Astrocyte (in vitro differentiated cells and primary cell): ENCODE data around the gene APC2. TPM values are rescaled to one million over a fixed set of nuclear protein-coding genes. Genes with fewer than 3 reads are reported as not detected.
A peak's percentile ranks its signal among the peaks of the same experiment; 100 is the strongest.

Experiments
- DNase-seq: peaks from one replicate; pipeline ENCODE4 v3.0.0-alpha.2; 2010; ENCODE audit warnings: low read depth
- FAIRE-seq: peaks from 2 replicates; lab custom pipeline; 2011; peaks lifted over from hg19 to GRCh38; lab: Jason Lieb, UNC
- H2AFZ ChIP-seq: 2 replicates; pipeline ENCODE4 v1.6.0; 2012; ENCODE audit warnings: low read depth, low read length, inconsistent platforms
- H3K27ac ChIP-seq: 2 replicates; pipeline ENCODE4 v1.5.1; 2011; ENCODE audit warnings: low read depth, low read length, inconsistent platforms
- H3K27me3 ChIP-seq: 2 replicates; pipeline ENCODE4 v1.6.0; 2011; ENCODE audit warnings: low read length, inconsistent platforms; ENCODE audit not compliant: insufficient read depth
- H3K36me3 ChIP-seq: 2 replicates; pipeline ENCODE4 v1.5.1; 2011; ENCODE audit warnings: low read length, inconsistent platforms; ENCODE audit not compliant: insufficient read depth
- H3K4me1 ChIP-seq: 2 replicates; pipeline ENCODE4 v1.5.1; 2011; ENCODE audit warnings: low read length, inconsistent platforms; ENCODE audit not compliant: insufficient read depth
- H3K4me2 ChIP-seq: 2 replicates; pipeline ENCODE4 v1.6.0; 2012; ENCODE audit warnings: low read length, inconsistent platforms
- H3K4me3 ChIP-seq: 2 replicates; pipeline ENCODE4 v1.5.1; 2011; ENCODE audit warnings: low read depth, mild to moderate bottlenecking, low read length, inconsistent platforms; ENCODE audit not compliant: insufficient read depth
- H3K79me2 ChIP-seq: 2 replicates; pipeline ENCODE4 v1.6.0; 2012; ENCODE audit warnings: mild to moderate bottlenecking, low read length, inconsistent platforms; ENCODE audit not compliant: insufficient read depth
- H3K9ac ChIP-seq: 2 replicates; pipeline ENCODE4 v1.6.0; 2012; ENCODE audit warnings: mild to moderate bottlenecking, low read length, inconsistent platforms
- H3K9me3 ChIP-seq: 2 replicates; pipeline ENCODE4 v1.5.1; 2012; ENCODE audit warnings: low read depth, mild to moderate bottlenecking, low read length, inconsistent platforms; ENCODE audit not compliant: insufficient read depth
- H4K20me1 ChIP-seq: 2 replicates; pipeline ENCODE4 v1.6.0; 2012; ENCODE audit warnings: low read length, inconsistent platforms; ENCODE audit not compliant: insufficient read depth
- H3K27ac Mint-ChIP-seq: one replicate; pipeline ENCODE4 v1.8.0; 2021; ENCODE audit warnings: mild to moderate bottlenecking, mixed read lengths; ENCODE audit not compliant: unreplicated experiment
- H3K27me3 Mint-ChIP-seq: one replicate; pipeline ENCODE4 v1.8.0; 2021; ENCODE audit warnings: low read depth, mixed read lengths; ENCODE audit not compliant: unreplicated experiment
- H3K36me3 Mint-ChIP-seq: one replicate; pipeline ENCODE4 v1.8.0; 2021; ENCODE audit warnings: low read depth, mixed read lengths; ENCODE audit not compliant: unreplicated experiment
- H3K4me1 Mint-ChIP-seq: one replicate; pipeline ENCODE4 v1.8.0; 2021; ENCODE audit warnings: low read depth, mixed read lengths; ENCODE audit not compliant: unreplicated experiment
- H3K4me3 Mint-ChIP-seq: one replicate; pipeline ENCODE4 v1.8.0; 2021; ENCODE audit warnings: mild to moderate bottlenecking, moderate library complexity, mixed read lengths; ENCODE audit not compliant: unreplicated experiment
- H3K9me3 Mint-ChIP-seq: one replicate; pipeline ENCODE4 v1.8.0; 2021; ENCODE audit warnings: mild to moderate bottlenecking, mixed read lengths; ENCODE audit not compliant: unreplicated experiment
- CTCF ChIP-seq: IDR thresholded peaks from 2 replicates; pipeline ENCODE4 v1.5.1; 2011; ENCODE audit warnings: low read depth, mild to moderate bottlenecking, inconsistent platforms, low read length, moderate library complexity; ENCODE audit not compliant: insufficient read depth
- EZH2 ChIP-seq: IDR thresholded peaks from 2 replicates; pipeline ENCODE4 v1.6.1; 2012; ENCODE audit warnings: mild to moderate bottlenecking, low read length, inconsistent platforms; ENCODE audit not compliant: insufficient read depth
- total RNA-seq: library from RNA; stranded (reverse); gene quantifications from 2 replicates; pipeline ENCODE4 v1.2.1, GENCODE V29; 2021

Gene APC2
- total RNA-seq, 1 donor from 2014 or later: 7.1 TPM

- no peaks in the 10 kb centered on the region for H3K9me3 Mint-ChIP-seq
- FAIRE-seq (no peak), DNase-seq (no peak)
- Histone ChIP-seq H2AFZ (peak within 1 kb of the TSS; percentile 75), H3K9me3 (no peaks in the 10 kb centered on the region), H3K79me2 (no peaks in the 10 kb centered on the region), H3K36me3 (no peaks in the 10 kb centered on the region), H3K27me3 (no peaks in the 10 kb centered on the region), H4K20me1 (peaks cover 3% of the 10 kb centered on the region), H3K4me1 (peaks cover 12% of the 10 kb centered on the region), H3K27ac (no peak within 1 kb of the TSS), H3K4me3 (peak within 1 kb of the TSS; percentile 56), H3K9ac (peak within 1 kb of the TSS; percentile 60), H3K4me2 (peak within 1 kb of the TSS; percentile 85)
- H3K4me3 Mint-ChIP-seq: peak within 1 kb of the TSS; percentile 74
- TF ChIP-seq EZH2: no peak
- TF ChIP-seq CTCF: no peak
- H3K4me1 Mint-ChIP-seq: peaks cover under 1% of the 10 kb centered on the region
- no peaks in the 10 kb centered on the region for H3K27me3 Mint-ChIP-seq
- no peaks in the 10 kb centered on the region for H3K36me3 Mint-ChIP-seq
- H3K27ac Mint-ChIP-seq: no peak within 1 kb of the TSS
Observed at GRCh38 chr19:1401138-1401888, 48.6 kb upstream of the APC2 start, which contains the start of gene GAMT. Gene GAMT, minus strand, starts transcription at chr19:1401542. Its CDS starts 66 bp downstream, at chr19:1401476.

GRCh38 chr19:1401889-1402217 is 48.1 kb upstream of the APC2 start:
- no peaks in the 10 kb centered on the region for H3K36me3 Mint-ChIP-seq
- no peaks in the 10 kb centered on the region for H3K9me3 Mint-ChIP-seq
- peak overlapping the region; percentile 85 for H3K4me2 ChIP-seq
- H3K27me3 Mint-ChIP-seq: no peaks in the 10 kb centered on the region
- peaks cover 4% of the 10 kb centered on the region for H3K4me1 Mint-ChIP-seq
- DNase-seq (no peak), FAIRE-seq (no peak)
- peak overlapping the region; percentile 29 for H3K4me3 ChIP-seq
- peaks cover 12% of the 10 kb centered on the region for H3K4me1 ChIP-seq
- H3K4me3 Mint-ChIP-seq: peak overlapping the region; percentile 74
- peak overlapping the region; percentile 42 for H3K9ac ChIP-seq
- no peaks in the 10 kb centered on the region for H3K9me3 ChIP-seq
- peaks cover 3% of the 10 kb centered on the region for H4K20me1 ChIP-seq
- no peak overlapping the region for H3K27ac ChIP-seq
- no peak overlapping the region for H3K27ac Mint-ChIP-seq
- H3K79me2 ChIP-seq: no peaks in the 10 kb centered on the region
- TF ChIP-seq CTCF: no peak
- TF ChIP-seq EZH2: no peak
- peak overlapping the region; percentile 75 for H2AFZ ChIP-seq
- no peaks in the 10 kb centered on the region for H3K36me3 ChIP-seq
- no peaks in the 10 kb centered on the region for H3K27me3 ChIP-seq

GRCh38 chr19:1402411-1403070 is 47.4 kb upstream of the APC2 start:
- Histone ChIP-seq H3K9ac (no peak overlapping the region), H3K27ac (no peak overlapping the region), H3K9me3 (no peaks in the 10 kb centered on the region), H3K4me2 (no peak overlapping the region), H4K20me1 (peaks cover 3% of the 10 kb centered on the region), H3K79me2 (no peaks in the 10 kb centered on the region), H2AFZ (no peak overlapping the region), H3K27me3 (no peaks in the 10 kb centered on the region), H3K36me3 (no peaks in the 10 kb centered on the region), H3K4me1 (peaks cover 12% of the 10 kb centered on the region), H3K4me3 (no peak overlapping the region)
- no peaks in the 10 kb centered on the region for H3K9me3 Mint-ChIP-seq
- no peaks in the 10 kb centered on the region for H3K27me3 Mint-ChIP-seq
- peak overlapping the region; percentile 77 for H3K4me3 Mint-ChIP-seq
- FAIRE-seq (no peak), DNase-seq (no peak)
- no peaks in the 10 kb centered on the region for H3K36me3 Mint-ChIP-seq
- TF ChIP-seq EZH2 (no peak), CTCF (no peak)
- peak overlapping the region; percentile 18 for H3K27ac Mint-ChIP-seq
- peaks cover 4% of the 10 kb centered on the region for H3K4me1 Mint-ChIP-seq
